ENCODE measurements around the gene LSM7.

The LSM7 gene

DNA sequence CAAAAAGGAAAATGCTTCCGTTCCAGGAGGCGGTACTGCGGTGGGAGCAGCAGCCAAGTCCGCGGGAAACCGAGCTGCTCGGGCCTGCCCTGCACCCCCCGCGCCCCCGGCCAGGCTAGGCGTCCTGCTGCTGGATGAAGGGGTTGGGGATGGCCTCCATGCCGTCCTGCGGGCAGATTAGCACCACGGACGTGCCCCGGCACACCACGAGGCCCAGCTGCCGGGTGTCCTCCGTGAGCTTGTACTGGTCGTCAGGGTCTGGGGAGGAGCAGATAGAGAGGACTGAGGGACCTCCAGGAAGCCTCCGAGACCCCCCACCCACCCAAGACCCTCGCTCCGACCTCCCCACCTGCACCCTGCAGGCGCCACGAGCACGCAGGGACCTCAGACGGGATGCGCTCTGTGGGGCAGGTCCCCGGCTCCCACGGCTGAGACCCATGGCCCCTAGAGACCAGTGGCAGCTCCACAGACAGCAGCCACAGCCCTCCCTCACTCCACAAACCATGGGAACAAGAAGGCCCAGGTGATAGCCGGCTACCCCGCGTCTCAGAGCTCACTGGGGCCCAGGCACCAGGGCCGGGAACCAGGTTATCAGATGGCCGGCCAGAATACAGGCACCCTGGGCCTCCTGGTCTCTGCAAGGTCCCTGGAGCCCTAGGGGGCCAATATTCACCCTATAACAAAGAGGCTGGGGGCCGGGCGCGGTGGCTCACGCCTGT, 6.7 kb downstream of the LSM7 start:
- ChIA-PET CTCF (interaction anchor here (0.5 kb wide), 1 partner anchor 32 kb away, joined by 6 read pairs; no protein-coding TSS in a partner anchor), POLR2A (ENCODE audit: low non-redundant PET) (no interaction called here)
- DNase-seq (ENCODE audit: low spot score): no peak
- no peak overlapping the region for H3K27ac ChIP-seq
- TF ChIP-seq, protein P1, sequence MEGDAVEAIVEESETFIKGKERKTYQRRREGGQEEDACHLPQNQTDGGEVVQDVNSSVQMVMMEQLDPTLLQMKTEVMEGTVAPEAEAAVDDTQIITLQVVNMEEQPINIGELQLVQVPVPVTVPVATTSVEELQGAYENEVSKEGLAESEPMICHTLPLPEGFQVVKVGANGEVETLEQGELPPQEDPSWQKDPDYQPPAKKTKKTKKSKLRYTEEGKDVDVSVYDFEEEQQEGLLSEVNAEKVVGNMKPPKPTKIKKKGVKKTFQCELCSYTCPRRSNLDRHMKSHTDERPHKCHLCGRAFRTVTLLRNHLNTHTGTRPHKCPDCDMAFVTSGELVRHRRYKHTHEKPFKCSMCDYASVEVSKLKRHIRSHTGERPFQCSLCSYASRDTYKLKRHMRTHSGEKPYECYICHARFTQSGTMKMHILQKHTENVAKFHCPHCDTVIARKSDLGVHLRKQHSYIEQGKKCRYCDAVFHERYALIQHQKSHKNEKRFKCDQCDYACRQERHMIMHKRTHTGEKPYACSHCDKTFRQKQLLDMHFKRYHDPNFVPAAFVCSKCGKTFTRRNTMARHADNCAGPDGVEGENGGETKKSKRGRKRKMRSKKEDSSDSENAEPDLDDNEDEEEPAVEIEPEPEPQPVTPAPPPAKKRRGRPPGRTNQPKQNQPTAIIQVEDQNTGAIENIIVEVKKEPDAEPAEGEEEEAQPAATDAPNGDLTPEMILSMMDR (conservative IDR thresholded peaks at IDR 0.05; ENCODE audit: low read depth): no peak

DNA sequence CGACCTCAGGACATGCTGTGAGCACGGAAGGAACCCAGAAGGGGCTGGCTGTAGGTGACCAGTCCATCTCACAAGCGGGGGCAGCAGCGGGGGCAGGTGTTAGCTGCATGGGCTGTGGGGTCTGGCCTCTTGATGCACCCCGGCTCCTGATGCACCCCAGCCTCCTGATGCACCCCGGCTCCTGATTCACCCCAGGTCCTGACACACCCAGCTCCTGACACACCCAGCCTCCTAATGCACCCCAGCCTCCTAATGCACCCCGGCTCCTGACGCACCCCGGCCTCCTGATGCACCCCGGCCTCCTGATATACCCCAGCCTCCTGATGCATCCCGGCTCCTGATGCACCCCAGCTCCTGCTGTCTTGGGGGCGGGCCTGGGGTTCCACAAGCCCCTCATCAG, 7.4 kb downstream of the LSM7 start:
- ChIA-PET POLR2A (ENCODE audit: low non-redundant PET) (no interaction called here), CTCF (interaction anchor here (0.6 kb wide), 1 partner anchor 11 kb away, joined by 3 read pairs; no protein-coding TSS in a partner anchor)
- peak overlapping the region; percentile 37 for H3K27ac ChIP-seq
- DNase-seq (ENCODE audit: low spot score): no peak
- TF ChIP-seq, protein P1 (conservative IDR thresholded peaks at IDR 0.05; ENCODE audit: low read depth): no peak

DNA sequence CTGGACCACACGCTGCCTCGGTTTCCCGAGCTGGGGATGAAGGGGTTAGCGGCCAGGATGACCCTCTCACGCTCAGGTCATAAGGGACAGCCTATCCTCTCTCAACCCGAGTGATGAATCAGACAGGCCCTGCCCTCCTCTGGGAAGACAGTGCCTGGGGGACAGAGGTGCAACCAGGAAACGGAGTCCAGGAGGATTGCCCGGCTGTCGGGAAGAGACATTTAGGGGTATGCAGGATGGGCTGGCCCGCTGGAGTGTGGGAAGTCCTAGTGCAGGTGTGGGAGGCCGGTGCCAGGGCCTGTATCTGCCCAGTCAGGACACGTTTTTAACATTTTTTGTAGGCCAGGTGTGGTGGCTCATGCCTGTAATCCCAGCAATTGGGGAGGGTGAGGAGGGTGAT, 8.3 kb downstream of the LSM7 start:
- ChIA-PET CTCF (interaction anchor here (0.6 kb wide), 2 partner anchors 14 to 161 kb away, joined by 3 to 5 read pairs; no protein-coding TSS in a partner anchor), POLR2A (ENCODE audit: low non-redundant PET) (no interaction called here)
- H3K27ac ChIP-seq: peak overlapping the region; percentile 37
- DNase-seq (ENCODE audit: low spot score): peak; percentile 51
- TF ChIP-seq, protein P1 (conservative IDR thresholded peaks at IDR 0.05; ENCODE audit: low read depth): no peak

DNA sequence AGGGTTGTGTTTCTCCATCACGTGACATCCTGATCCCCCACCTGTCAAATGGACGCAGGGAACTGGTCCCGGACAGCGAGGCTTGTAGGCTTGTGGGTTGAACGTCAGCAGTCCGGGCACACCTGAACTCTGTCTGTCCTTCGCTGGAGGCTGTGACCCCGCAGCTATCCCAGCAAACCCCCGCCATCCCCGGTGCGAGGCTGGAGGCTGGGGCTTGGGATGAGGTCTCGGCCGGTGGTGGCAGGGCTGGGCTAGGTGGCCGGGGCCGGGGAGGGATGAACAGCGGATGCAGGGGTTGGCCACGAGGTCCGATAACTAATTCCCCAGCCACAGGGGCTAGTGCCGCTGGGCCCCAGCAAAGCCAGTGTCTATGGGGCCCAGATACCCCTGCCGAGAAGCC, 8.8 kb downstream of the LSM7 start:
- POLR2A ChIA-PET (ENCODE audit: low non-redundant PET): no interaction called here
- peak overlapping the region; percentile 37 for H3K27ac ChIP-seq
- no peak for DNase-seq (ENCODE audit: low spot score)
- TF ChIP-seq, protein P1 (conservative IDR thresholded peaks at IDR 0.05; ENCODE audit: low read depth): no peak
- CTCF ChIA-PET: interaction anchor here (0.6 kb wide), 1 partner anchor 161 kb away, joined by 5 read pairs; no protein-coding TSS in a partner anchor

DNA sequence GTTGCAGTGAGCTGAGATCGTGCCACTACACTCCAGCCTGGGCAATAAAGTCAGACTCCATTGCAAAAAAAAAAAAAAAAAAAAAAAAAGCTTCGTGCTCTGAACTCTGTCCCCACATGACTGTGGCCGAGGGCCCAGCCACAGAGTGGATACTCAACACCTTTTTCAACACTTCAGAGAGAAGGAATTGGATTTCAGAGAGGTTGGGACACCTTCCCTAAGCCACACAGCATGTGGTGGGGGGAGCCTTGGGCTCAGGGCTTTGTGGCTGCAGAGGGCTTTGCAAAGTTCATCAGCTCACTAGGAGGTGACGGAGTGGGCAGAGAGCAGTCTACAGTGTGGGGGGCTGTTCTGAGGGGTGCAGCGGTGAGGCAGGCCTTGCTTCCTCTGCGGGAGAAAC, 9.5 kb downstream of the LSM7 start:
- TF ChIP-seq, protein P1 (conservative IDR thresholded peaks at IDR 0.05; ENCODE audit: low read depth): no peak
- DNase-seq (ENCODE audit: low spot score): no peak
- ChIA-PET CTCF (no interaction called here), POLR2A (ENCODE audit: low non-redundant PET) (interaction anchor here (1.1 kb wide), 1 partner anchor 9 kb away, joined by 4 read pairs; the partner anchor contains the start of genes LSM7 and SPPL2B)
- H3K27ac ChIP-seq: no peak overlapping the region

DNA sequence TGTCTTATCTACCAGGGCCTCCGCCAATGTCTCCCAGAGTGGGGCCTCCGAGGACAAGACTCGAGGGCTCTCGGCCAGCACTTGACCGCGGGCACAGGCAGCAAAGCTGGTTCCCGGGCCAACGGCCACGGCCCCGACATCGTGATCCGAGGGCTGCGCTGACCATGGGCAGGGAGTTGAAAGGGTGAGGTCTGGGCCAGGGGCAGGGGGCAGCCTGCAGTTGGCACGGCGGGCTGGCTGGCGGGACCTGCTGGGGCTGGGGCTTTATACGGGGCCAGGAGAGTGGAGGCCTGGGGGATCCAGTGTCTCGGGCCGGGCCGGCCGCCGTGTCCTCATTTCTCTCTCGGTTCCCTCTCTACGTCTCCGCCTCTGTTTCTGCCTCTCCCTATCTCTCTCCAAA, 10.6 kb downstream of the LSM7 start:
- H3K27ac ChIP-seq: no peak overlapping the region
- ChIA-PET CTCF (no interaction called here), POLR2A (ENCODE audit: low non-redundant PET) (no interaction called here)
- TF ChIP-seq, protein P1 (conservative IDR thresholded peaks at IDR 0.05; ENCODE audit: low read depth): no peak
- no peak for DNase-seq (ENCODE audit: low spot score)
